K562 (cell line): Measurements from ENCODE around the gene SS18L1. TPM values are rescaled to one million over a fixed set of nuclear protein-coding genes. Genes with fewer than 3 reads are reported as not detected.

Source experiments
- ATAC-seq: fragments of 200-7000 bp; cut with Tn5 transposase; 3 replicates; pipeline ENCODE4 v1.9.1; 2020; ENCODE audit warnings: moderate library complexity
- BruUV-seq: library from RNA; stranded (reverse); fragments of 400-500 nt; replicated peaks from 2 replicates; lab custom pipeline; 2021; lab: Mats Ljungman, UMichigan
- CTCF ChIA-PET: fragments of 300-600 bp; formaldehyde crosslinking; extraction: SDS; loops from one replicate; lab custom pipeline; 2021; ENCODE audit warnings: low intra/inter-chr PET ratio; lab: Yijun Ruan, JAX
- POLR2A ChIA-PET: fragments of 300-600, 350-650 bp; sonication (Branson Sonifier 250); formaldehyde crosslinking; extraction: SDS; loops from one replicate; lab custom pipeline; 2021; ENCODE audit warnings: antibody characterized with exemption, inconsistent platforms; lab: Yijun Ruan, JAX
- DNase-seq, 4 experiments: peaks; one replicate each; pipeline versions ENCODE4 v3.0.0 to v3.0.0-alpha.2; 2011 to 2018; ENCODE audit warnings: low spot score in 3 of 4, mixed read lengths in 3 of 4; ENCODE audit errors: extremely low read depth in 1 of 4
- FAIRE-seq: peaks from 2 replicates; lab custom pipeline; 2011; peaks lifted over from hg19 to GRCh38; lab: Jason Lieb, UNC
- H2AFZ ChIP-seq: 2 replicates; pipeline ENCODE4 v1.6.0; 2011; ENCODE audit warnings: low read depth, low read length, control low read depth, inconsistent platforms
- H3K27ac ChIP-seq: fragments of 200-600 bp; 3 replicates; pipeline ENCODE4 v1.8.0; 2011; ENCODE audit warnings: low read depth, mild to moderate bottlenecking, control low read depth, inconsistent platforms, low read length, moderate library complexity, mixed read lengths; ENCODE audit errors: extremely low read depth
- H3K27me3 ChIP-seq, 2 experiments: fragments of 300-600 bp in 1 of 2; 2 replicates in 1 of 2; 3 replicates in 1 of 2; pipeline versions ENCODE4 v1.6.0 to v1.8.0; 2011; ENCODE audit warnings: inconsistent platforms in 2 of 2, low read length in 2 of 2, mild to moderate bottlenecking in 1 of 2, mixed read lengths in 1 of 2, moderate library complexity in 1 of 2; ENCODE audit not compliant: control insufficient read depth in 2 of 2, insufficient read depth in 2 of 2
- H3K36me3 ChIP-seq: fragments of 300-600 bp; 3 replicates; pipeline ENCODE4 v1.8.0; 2011; ENCODE audit warnings: mild to moderate bottlenecking, low read length, inconsistent platforms; ENCODE audit not compliant: control insufficient read depth, insufficient read depth
- H3K4me1 ChIP-seq, 2 experiments: fragments of 200-600 bp in 1 of 2; replicated peaks in 1 of 2; 2 replicates in 1 of 2; 3 replicates in 1 of 2; pipeline versions ENCODE4 v1.5.1 to v1.8.0; 2011; ENCODE audit warnings: inconsistent platforms in 2 of 2, low read length in 2 of 2, mild to moderate bottlenecking in 1 of 2, mixed read lengths in 1 of 2, moderate library complexity in 1 of 2; ENCODE audit not compliant: control insufficient read depth in 2 of 2, insufficient read depth in 2 of 2
- H3K4me2 ChIP-seq: 2 replicates; pipeline ENCODE4 v1.6.1; 2011; ENCODE audit warnings: low read length, control low read depth, inconsistent platforms, mixed read lengths; ENCODE audit not compliant: insufficient read depth
- H3K4me3 ChIP-seq: fragments of 200-600 bp; sonication (generic), shearing (Covaris generic); 2 replicates; pipeline ENCODE4 v1.5.1; 2016; ENCODE audit warnings: control low read depth, inconsistent platforms
- H3K79me2 ChIP-seq: fragments of 200-600 bp; 3 replicates; pipeline ENCODE4 v1.8.0; 2011; ENCODE audit warnings: low read length, inconsistent platforms; ENCODE audit not compliant: control insufficient read depth, insufficient read depth
- H3K9ac ChIP-seq, 2 experiments: 2 replicates each; pipeline versions ENCODE4 v1.6.0 to v1.6.1; 2011; ENCODE audit warnings: low read depth in 2 of 2, low read length in 2 of 2, control low read depth in 1 of 2, inconsistent platforms in 1 of 2, mild to moderate bottlenecking in 1 of 2, mixed read lengths in 1 of 2; ENCODE audit not compliant: insufficient read depth in 1 of 2
- H3K9me1 ChIP-seq: one replicate; pipeline ENCODE4 v1.6.0; 2011; ENCODE audit warnings: inconsistent platforms, mild to moderate bottlenecking, low read length, moderate library complexity; ENCODE audit not compliant: control insufficient read depth, insufficient read depth
- H3K9me3 ChIP-seq: replicated peaks from 2 replicates; pipeline ENCODE4 v1.5.1; 2011; ENCODE audit warnings: low read depth, low read length, inconsistent platforms; ENCODE audit not compliant: control insufficient read depth, insufficient read depth
- H4K20me1 ChIP-seq: replicated peaks from 2 replicates; pipeline ENCODE4 v1.6.1; 2011; ENCODE audit warnings: low read length, inconsistent platforms, mixed read lengths; ENCODE audit not compliant: control insufficient read depth, insufficient read depth
- ARHGAP35 ChIP-seq: fragments of 450-650 bp; IDR thresholded peaks from 2 replicates; pipeline ENCODE4 v1.6.1; 2018; ENCODE audit not compliant: partially characterized antibody
- BCL6 ChIP-seq: fragments of 250-450 bp; sonication (Bioruptor Pico); IDR thresholded peaks from 2 replicates; pipeline ENCODE4 v1.4.0; 2020
- CBFA2T3 ChIP-seq: fragments of 450-650 bp; IDR thresholded peaks from 2 replicates; pipeline ENCODE4 v1.6.1; 2017
- DIDO1 ChIP-seq: fragments of 450-650 bp; IDR thresholded peaks from 2 replicates; pipeline ENCODE4 v1.6.1; 2016; ENCODE audit warnings: low read depth, missing biosample characterization, missing genetic modification characterization
- EZH2 ChIP-seq: IDR thresholded peaks from 2 replicates; pipeline ENCODE4 v1.6.1; 2012; ENCODE audit warnings: low read depth, mild to moderate bottlenecking, inconsistent platforms, low read length, borderline replicate concordance
- ILF3 ChIP-seq: fragments of 450-650 bp; IDR thresholded peaks from 2 replicates; pipeline ENCODE4 v1.6.1; 2018; ENCODE audit warnings: antibody characterized with exemption, mild to moderate bottlenecking, moderate library complexity, borderline replicate concordance
- MED1 ChIP-seq: sonication (generic); formaldehyde crosslinking; IDR thresholded peaks from 2 replicates; pipeline ENCODE4 v1.8.1; 2023; ENCODE audit warnings: missing genetic modification reagents, borderline replicate concordance
- MLX ChIP-seq, 2 experiments: fragments of 450-650 bp in 1 of 2; sonication (generic) in 1 of 2; formaldehyde crosslinking; conservative IDR thresholded peaks; 2 replicates each; pipeline versions ENCODE4 v1.4.0 to v1.8.1; 2020 to 2022; ENCODE audit warnings: mild to moderate bottlenecking in 1 of 2, missing genetic modification reagents in 1 of 2
- NELFE ChIP-seq: IDR thresholded peaks from 2 replicates; pipeline ENCODE4 v1.6.1; 2011; ENCODE audit warnings: mild to moderate bottlenecking; ENCODE audit not compliant: insufficient read depth, insufficient read length
- PTBP1 ChIP-seq: fragments of 200-400 bp; formaldehyde crosslinking; IDR thresholded peaks from 2 replicates; pipeline ENCODE4 v1.6.1; 2017; ENCODE audit warnings: low read depth, low read length
- RBBP5 ChIP-seq: fragments of 200-600 bp; sonication (generic); IDR thresholded peaks from 2 replicates; pipeline ENCODE4 v1.6.1; 2012; ENCODE audit warnings: borderline replicate concordance, mild to moderate bottlenecking, low read length, control low read depth, inconsistent platforms; ENCODE audit not compliant: insufficient read depth, poor library complexity, severe bottlenecking
- SRSF3 ChIP-seq: fragments of 200-400 bp; formaldehyde crosslinking; IDR thresholded peaks from 2 replicates; pipeline ENCODE4 v1.6.1; 2016; ENCODE audit warnings: mild to moderate bottlenecking, low read length, moderate library complexity; ENCODE audit not compliant: insufficient read depth
- ZBTB9 ChIP-seq: fragments of 450-650 bp; formaldehyde crosslinking; IDR thresholded peaks from 2 replicates; pipeline ENCODE4 v1.4.0; 2020; ENCODE audit warnings: mild to moderate bottlenecking, moderate library complexity
- ZNF3 ChIP-seq: fragments of 250-450 bp; sonication (Bioruptor Pico); IDR thresholded peaks from 2 replicates; pipeline ENCODE4 v1.5.0; 2021; ENCODE audit warnings: mild to moderate bottlenecking, moderate library complexity
- ZNF311 ChIP-seq: fragments of 250-450 bp; sonication (Bioruptor Pico); IDR thresholded peaks from 2 replicates; pipeline ENCODE4 v1.4.0; 2020; ENCODE audit warnings: mild to moderate bottlenecking, moderate library complexity
- ZNF785 ChIP-seq: fragments of 250-450 bp; sonication (Bioruptor Pico); IDR thresholded peaks from 2 replicates; pipeline ENCODE4 v1.4.0; 2020; ENCODE audit warnings: mild to moderate bottlenecking
- WGBS: fragments of 100-300 bp; shearing (Covaris generic); methylation state at CpG from one replicate; pipeline ENCODE4 v1.1.6; 2016; ENCODE audit warnings: low coverage, mixed read lengths; ENCODE audit not compliant: insufficient coverage; ENCODE audit errors: missing lambda C conversion rate; 5-methylcytosine and 5-hydroxymethylcytosine counted together
- in situ Hi-C: fragments of 300-500 bp; cut with MboI; formaldehyde crosslinking; loops from 4 replicates; pipeline ENCODE4 v1.15.0; 2018; ENCODE audit warnings: inconsistent platforms, mixed read lengths
- intact Hi-C: fragments of 100-400 bp; cut with micrococcal nuclease; formaldehyde crosslinking; loops from 2 replicates; pipeline ENCODE4 v1.14.2; 2022
- polyA plus RNA-seq, 8 experiments: library from polyadenylated mRNA; depleted of rRNA in 4 of 8; stranded (reverse) in 5 of 8; unstranded in 3 of 8; fragments of >200 nt; fragmentation: Nextera tagmentation in 2 of 8; fragmentation: Illumina TruSeq in 1 of 8; extraction: Ambion mirVana in 2 of 8; extraction: Trizol in 1 of 8; gene quantifications; 2 replicates each; pipeline versions ENCODE4 v1.2.1 to v1.2.3, GENCODE V29; 2011 to 2014; ENCODE audit warnings: inconsistent platforms in 1 of 8, missing spikeins in 1 of 8
- total RNA-seq, 7 experiments: library from RNA; depleted of rRNA in 6 of 7; stranded (reverse); fragments of >200 nt in 6 of 7; fragmentation: Illumina TruSeq in 2 of 7; extraction: Trizol in 2 of 7; gene quantifications; 2 replicates each; pipeline versions ENCODE4 v1.2.1 to v1.2.3, GENCODE V29; 2011 to 2021; ENCODE audit warnings: low replicate concordance in 1 of 7
- TF ChIP-seq, protein P1 (sequence below): fragments of 450-650 bp; IDR thresholded peaks from 2 replicates; pipeline ENCODE4 v1.7.0; 2016; ENCODE audit warnings: borderline replicate concordance

The SS18L1 gene
- total and polyA plus RNA-seq, 9 of the 15 experiments (the other 6 are each of a cell fraction or from before 2014, with no cell fraction given), result 2.7 to 28.3 (median 15.1) TPM

- TF ChIP-seq, protein P1, sequence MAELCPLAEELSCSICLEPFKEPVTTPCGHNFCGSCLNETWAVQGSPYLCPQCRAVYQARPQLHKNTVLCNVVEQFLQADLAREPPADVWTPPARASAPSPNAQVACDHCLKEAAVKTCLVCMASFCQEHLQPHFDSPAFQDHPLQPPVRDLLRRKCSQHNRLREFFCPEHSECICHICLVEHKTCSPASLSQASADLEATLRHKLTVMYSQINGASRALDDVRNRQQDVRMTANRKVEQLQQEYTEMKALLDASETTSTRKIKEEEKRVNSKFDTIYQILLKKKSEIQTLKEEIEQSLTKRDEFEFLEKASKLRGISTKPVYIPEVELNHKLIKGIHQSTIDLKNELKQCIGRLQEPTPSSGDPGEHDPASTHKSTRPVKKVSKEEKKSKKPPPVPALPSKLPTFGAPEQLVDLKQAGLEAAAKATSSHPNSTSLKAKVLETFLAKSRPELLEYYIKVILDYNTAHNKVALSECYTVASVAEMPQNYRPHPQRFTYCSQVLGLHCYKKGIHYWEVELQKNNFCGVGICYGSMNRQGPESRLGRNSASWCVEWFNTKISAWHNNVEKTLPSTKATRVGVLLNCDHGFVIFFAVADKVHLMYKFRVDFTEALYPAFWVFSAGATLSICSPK, result no peak
- TF ChIP-seq ARHGAP35, result no peak
- no peak for TF ChIP-seq ZBTB9
- no peak for TF ChIP-seq MED1 (CRISPR knock-in tag)
- TF ChIP-seq ZNF311, result no peak
- no peak for TF ChIP-seq PTBP1
- TF ChIP-seq MLX (CRISPR knock-in tag; conservative IDR thresholded peaks at IDR 0.05), result no peak
- TF ChIP-seq EZH2, result no peak
- no peak for TF ChIP-seq BCL6 (CRISPR knock-in tag)
- TF ChIP-seq RBBP5, result no peak
- TF ChIP-seq CBFA2T3, result no peak
- no peak for TF ChIP-seq NELFE
- no peak for TF ChIP-seq SRSF3
- no peak for TF ChIP-seq DIDO1 (tag)
- no peak for TF ChIP-seq ZNF785
- no peak for TF ChIP-seq ZNF3 (CRISPR knock-in tag)
- no peak for TF ChIP-seq ILF3
- H3K4me3 ChIP-seq, result no peak overlapping the region
- ChIA-PET POLR2A (interaction anchor here (0.5 kb wide), 1 partner anchor 145 kb away, joined by 3 read pairs; no protein-coding TSS in a partner anchor), CTCF (no interaction called here)
- H3K36me3 ChIP-seq, result peaks cover 91% of the 10 kb centered on the region; the same call in 2 of the 3 replicates
- H3K9ac ChIP-seq, result no peak overlapping the region; a peak in 1 of 4 replicates
- H2AFZ ChIP-seq, result no peak overlapping the region
- ATAC-seq, result no peak
- H4K20me1 ChIP-seq, result peaks cover 18% of the 10 kb centered on the region
- WGBS, result 83% methylated on average over 4 of the region's 17 CpGs
- DNase-seq, result no peak
- H3K27ac ChIP-seq, result no peak overlapping the region
- H3K4me1 ChIP-seq, result peaks cover 2 to 48% of the 10 kb centered on the region in 2 experiments; a peak in 3 of 5 replicates
- H3K4me2 ChIP-seq, result no peak overlapping the region
- no TSS peak for BruUV-seq
- no peaks in the 10 kb centered on the region for H3K27me3 ChIP-seq
- in situ Hi-C loops (no loop called here), intact Hi-C loops (no loop called here)
- peaks cover 5% of the 10 kb centered on the region for H3K9me1 ChIP-seq
- FAIRE-seq, result no peak
- H3K9me3 ChIP-seq, result no peaks in the 10 kb centered on the region
- peaks cover 34% of the 10 kb centered on the region for H3K79me2 ChIP-seq
Observed at GRCh38 chr20:62160876-62161275, 17.3 kb downstream of the SS18L1 start.
